GM11168 (cell line): ENCODE data around the gene MYLK2.

ENCODE experiments used
- in situ Hi-C: fragments of 300-500 bp; cut with MboI; formaldehyde crosslinking; loops from one replicate; pipeline ENCODE4 v1.12.0; 2022; ENCODE audit warnings: low sequenced_read_pairs; ENCODE audit not compliant: unreplicated experiment

MYLK2 gene

DNA sequence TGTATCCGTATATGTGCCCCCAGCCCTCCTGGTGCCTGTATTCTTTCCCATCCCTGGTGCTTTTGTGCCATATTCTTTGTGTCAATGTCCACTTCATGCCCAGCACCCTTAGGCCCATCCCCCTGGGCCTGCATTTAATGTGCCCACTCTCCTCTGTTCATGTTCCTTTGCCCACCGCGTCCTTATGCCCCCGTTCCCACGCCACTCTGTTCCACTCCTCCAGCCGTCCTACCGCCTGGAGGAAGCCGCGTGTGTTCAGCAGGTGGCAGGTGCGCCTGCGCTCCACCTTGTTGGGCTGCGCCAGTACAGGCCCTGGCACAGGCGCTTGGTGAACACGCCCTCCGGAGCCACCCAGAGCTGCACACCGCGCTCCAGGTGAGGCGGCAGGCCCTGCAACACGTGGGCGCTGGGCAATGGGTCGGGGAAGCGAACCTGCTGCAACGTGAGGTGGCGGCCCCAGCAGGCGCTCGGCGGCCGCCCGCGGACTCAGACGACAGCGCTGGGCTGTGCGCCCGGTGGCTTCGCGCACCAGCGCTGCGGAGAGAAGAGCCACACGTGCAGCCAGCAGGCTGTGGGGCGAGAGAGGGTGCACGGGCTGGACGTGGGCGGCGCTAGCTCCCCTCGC lies 30.3 kb downstream of the MYLK2 start:
- in situ Hi-C loops, result no loop called here

GRCh38 chr20:31851240-31851955 lies 32.2 kb downstream of the MYLK2 start:
- in situ Hi-C loops, result loop anchor here (10.0 kb wide), 1 partner anchor 103 kb away; the partner anchor contains the start of gene PDRG1

GRCh38 chr20:31853481-31853880 lies 34.3 kb downstream of the MYLK2 start:
- in situ Hi-C loops, result loop anchor here (10.0 kb wide), 1 partner anchor 101 kb away; the partner anchor contains the start of gene PDRG1

DNA sequence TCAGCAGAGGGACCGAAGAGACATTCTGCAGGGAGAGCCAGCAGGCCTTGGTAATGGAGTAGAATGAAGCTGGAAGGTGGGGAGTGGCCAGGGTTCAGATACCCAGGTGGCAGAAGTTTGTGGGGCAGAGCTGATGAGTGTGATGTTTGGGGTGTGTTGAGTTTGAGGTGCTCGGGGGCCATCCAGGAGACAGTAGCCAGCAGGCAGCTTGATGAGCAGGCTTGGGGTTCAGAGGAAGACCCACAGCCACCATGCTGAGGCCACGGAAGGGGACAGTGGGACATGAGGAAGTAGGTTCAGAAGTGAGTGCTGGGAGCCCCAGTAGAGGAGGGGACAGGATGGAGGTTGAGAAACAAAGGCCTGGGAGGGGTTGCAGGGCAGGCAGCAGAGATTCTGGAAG lies 37.4 kb downstream of the MYLK2 start:
- in situ Hi-C loops, result loop anchor here (10.0 kb wide), 1 partner anchor 98 kb away; the partner anchor contains the start of gene PDRG1

GRCh38 chr20:31857861-31858759 lies 39.0 kb downstream of the MYLK2 start:
- in situ Hi-C loops, result loop anchor here (10.0 kb wide), 1 partner anchor 97 kb away; the partner anchor contains the start of gene PDRG1

DNA sequence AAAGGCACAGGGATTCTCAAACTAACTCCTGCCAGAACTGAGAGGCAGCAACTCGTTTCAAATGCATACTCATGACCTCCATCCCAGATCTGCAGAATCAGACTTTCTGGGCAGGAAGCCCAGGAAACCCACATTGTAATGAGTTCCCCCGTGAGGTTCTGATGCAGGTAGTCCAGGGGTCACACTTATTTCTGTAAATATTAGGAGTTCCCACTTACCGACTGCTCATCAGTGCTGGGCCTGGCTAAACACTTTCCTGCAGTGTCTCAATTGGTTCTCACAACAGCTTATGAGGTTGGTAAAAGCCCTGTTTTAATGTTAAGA lies 39.6 kb downstream of the MYLK2 start:
- in situ Hi-C loops, result loop anchor here (10.0 kb wide), 1 partner anchor 96 kb away; the partner anchor contains the start of gene PDRG1

- in situ Hi-C loops, result loop anchor here (10.0 kb wide), 1 partner anchor 95 kb away; the partner anchor contains the start of gene PDRG1
Observed at GRCh38 chr20:31859266-31859997, 40.3 kb downstream of the MYLK2 start.

DNA sequence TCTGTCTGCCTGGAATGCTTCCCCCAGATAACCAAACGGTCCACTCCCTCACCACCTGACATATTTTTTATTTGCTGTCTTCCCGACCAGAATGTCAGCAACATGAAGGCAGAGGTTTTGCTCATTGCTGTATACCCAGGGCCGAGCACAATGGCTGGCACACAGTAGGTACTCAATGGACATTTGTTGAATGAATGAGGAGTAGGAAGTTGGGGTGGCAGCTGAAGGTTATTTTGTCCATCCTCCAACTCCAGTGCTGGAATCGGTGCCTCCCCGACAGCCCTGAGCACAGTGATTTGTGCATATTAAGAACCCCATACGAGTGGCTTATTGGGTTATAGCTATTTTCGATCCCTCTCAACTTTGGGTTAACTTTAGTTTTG lies 40.8 kb downstream of the MYLK2 start:
- in situ Hi-C loops, result loop anchor here (10.0 kb wide), 1 partner anchor 95 kb away; the partner anchor contains the start of gene PDRG1

DNA sequence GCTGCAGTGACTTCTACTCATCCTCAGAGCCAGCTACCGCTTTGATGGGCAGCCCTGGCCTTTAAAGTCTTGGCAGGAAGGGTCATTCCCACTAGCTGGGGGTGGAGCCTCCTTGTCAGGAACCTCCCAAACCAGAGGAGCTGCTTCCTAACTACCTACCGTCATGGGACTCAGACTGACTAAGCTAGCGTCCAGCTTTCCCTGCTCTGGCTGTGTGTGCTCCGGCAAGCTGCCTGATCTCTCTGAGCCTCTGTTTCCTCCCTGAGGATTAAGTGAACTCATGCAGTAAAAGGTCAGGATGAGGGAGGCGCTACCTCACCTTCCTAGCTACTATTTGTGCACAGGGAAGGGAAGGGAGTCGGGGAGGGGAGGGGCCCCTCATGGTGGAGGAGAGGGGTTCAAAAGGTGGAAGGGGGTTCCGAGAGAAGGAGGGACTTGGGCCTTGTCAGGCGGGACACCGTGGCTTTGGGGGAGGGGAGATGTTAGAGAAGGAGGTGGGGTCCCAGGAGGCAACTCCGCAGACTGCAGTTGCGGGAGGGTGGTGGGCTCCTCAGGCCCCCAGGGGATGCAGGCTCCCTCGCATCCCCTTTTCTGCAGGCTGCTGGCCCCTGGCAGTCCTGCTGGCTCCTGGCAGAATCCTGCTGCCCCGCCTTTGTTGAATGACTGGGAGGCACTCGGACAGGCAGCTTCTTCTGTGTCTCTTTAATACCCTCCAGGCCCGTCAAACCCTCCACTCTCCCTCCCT lies 41.4 kb downstream of the MYLK2 start:
- in situ Hi-C loops, result no loop called here

GRCh38 chr20:31861135-31861384 lies 41.9 kb downstream of the MYLK2 start:
- in situ Hi-C loops, result no loop called here

DNA sequence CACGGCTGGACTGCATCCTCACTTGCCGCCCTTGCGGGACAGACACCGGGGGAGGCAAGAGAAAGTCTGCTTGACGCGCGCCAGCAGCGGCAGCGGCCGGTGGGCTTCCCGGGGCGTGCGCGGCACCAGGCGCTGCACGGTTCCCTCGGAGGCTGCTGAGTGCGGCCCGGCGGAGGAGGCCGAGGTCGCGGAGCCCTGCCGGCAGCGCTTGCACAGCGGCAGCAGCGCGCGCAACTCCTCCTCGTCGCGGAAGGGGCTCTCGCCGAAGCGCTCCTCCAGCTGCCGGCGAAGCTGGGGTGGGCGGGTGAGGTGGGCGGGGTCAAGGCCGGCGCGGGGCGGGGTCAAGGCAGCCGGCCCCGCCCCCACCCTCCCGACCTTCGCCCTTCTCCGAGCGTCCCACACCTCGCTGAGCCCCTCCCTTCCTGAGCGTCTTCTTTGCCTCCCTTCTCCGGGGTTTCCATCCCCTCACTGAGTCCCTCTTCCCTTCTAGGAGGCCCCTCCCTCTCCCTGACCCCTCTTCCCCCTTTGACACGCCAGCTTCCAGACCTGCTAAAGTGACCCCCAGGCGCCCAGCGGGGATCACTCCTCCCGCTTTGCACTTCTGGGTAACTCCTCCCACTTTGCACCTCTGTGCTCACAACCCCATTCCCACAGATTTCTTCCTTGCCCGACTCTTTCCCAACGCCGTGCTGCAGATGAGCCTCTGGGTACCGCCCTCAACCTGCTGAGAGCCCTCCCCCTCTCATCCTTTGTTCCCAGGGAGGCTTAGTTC lies 42.4 kb downstream of the MYLK2 start:
- in situ Hi-C loops, result no loop called here

GRCh38 chr20:31862157-31862470 lies 43.0 kb downstream of the MYLK2 start:
- in situ Hi-C loops, result no loop called here

DNA sequence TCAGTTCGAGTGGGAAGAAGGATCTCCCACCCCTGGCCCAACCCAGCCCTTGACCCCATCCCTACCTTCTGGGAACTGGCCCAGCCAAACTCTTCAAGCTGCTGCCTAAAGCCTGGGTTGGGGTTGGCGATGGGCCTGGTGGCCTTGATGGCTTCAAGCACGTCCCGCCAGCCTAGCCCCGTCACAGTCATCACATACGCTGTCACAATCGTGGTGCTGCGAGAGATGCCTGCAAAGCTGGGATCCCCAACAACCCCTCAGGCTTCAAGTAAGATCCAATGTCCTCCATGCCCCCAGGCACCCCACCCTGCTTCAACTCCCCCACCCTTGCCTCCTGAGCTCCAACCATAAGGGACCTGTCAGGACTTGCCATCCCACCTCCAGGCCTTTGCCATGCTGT lies 43.4 kb downstream of the MYLK2 start:
- in situ Hi-C loops, result no loop called here

DNA sequence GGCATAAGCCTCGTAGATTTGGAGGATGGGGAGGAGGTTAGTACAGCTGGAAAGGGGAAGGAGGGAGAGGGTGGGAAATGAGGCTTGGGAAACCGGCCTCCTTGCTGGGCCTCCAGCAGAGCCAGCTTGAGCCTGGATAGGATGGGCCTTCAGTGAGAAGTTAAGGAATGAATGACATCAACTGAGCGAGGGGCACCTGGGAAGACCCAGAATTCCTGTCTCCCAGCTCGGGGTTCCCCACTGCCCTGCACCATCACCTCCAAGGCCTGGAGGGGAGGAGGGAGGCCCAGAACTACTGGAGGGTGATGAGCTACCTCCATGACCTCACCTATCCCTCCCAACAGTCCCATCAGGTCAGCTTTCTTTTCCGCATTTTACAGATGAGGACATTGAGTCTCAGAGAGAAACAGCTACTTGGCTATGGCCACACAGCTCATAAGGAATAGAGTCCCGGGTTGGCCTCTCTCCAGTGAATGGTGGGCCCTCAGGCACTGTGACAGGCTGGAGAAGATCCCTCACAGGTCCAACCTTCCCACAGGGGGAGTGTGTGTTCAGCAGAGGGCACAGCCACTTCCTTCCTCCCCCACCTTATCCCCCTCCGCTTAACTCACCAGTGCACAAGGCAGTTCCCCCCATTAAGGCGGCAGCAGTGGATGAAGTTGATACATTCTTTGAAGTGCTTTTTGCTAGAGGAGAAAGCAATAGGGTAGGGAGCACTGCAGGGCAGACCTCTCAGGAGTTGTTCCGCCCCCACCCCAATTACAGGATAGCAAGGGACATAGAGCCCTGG lies 44.3 kb downstream of the MYLK2 start:
- in situ Hi-C loops, result no loop called here

DNA sequence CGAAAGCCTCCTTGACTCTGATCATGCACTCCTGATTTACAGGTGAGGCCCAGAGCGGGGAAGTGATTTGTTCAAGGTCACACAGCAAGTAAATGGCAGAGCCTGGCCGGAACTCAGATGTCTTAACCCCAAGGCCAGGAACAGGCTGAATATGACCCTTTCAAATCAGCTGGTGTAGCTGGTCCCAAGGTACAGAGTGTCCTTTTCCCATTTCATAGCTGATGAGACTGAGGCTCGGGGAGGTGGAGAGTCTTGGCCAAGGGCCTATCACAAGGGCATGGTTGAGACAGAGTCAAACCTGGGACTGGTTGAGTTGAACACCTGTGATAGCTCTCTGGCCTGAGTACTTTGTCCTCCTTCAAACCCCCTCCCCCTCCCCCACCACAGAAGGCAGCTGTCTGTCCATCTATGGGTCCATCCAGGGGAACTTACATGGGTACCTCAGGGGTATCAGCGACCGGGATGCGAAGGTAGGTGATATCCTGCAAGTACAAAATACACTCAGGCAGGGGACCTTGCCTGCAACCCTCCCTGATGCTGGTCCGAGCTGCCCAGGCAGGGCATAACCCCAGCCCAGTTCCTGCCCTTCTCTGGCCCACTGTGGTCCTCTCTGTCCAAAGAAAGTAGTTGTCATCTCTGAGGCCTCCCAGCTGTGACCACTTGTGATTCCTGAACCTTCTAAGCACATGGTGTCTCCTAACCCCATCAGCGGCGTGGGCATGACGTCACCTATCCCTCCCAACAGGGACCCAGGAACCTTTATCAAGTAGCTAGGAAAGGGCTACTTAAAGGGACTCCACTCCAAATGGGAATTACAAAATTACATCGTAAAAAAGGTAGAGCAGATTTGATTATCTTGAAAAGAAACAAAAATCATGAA lies 45.6 kb downstream of the MYLK2 start:
- in situ Hi-C loops, result no loop called here

DNA sequence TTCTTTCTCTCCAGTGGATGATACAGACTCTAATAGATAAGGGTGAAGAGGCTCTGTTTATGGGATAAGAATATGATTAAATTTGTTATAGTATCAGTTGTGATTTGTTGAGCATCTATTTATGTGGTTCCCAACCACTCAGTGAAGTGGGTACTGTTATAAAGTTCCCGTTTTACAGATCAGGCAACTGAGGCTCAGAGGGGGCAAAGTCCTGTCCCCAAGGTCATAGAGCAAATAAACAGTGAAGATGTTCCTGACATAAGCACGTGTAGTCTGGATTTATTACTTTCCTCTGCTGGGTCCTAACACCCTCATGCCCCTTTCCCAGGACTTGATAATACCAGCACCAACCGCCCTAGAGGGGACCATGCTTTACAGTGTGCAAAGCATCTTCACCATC lies 47.1 kb downstream of the MYLK2 start:
- in situ Hi-C loops, result no loop called here
